RPMI7951 (cell line): ENCODE data around the gene SP7. TPM values are rescaled to one million over a fixed set of nuclear protein-coding genes. Genes with fewer than 3 reads are reported as not detected.
A peak's percentile ranks its signal among the peaks of the same experiment; 100 is the strongest.
"Not testable (repeated sequence)": the region's sequence is repeated elsewhere in the genome, so short reads cannot be mapped to it uniquely, and the experiment has no call there.

Experiments
- DNase-seq: peaks from one replicate; pipeline ENCODE4 v3.0.0-alpha.2; 2012; ENCODE audit warnings: low read depth
- total RNA-seq: library from RNA; depleted of rRNA; stranded (reverse); fragments of >200 nt; shearing (Covaris generic); gene quantifications from 2 replicates; pipeline ENCODE4 v1.2.3, GENCODE V29; 2014

Gene SP7
- total RNA-seq, 1 experiment from 2014 or later, result not detected

DNA sequence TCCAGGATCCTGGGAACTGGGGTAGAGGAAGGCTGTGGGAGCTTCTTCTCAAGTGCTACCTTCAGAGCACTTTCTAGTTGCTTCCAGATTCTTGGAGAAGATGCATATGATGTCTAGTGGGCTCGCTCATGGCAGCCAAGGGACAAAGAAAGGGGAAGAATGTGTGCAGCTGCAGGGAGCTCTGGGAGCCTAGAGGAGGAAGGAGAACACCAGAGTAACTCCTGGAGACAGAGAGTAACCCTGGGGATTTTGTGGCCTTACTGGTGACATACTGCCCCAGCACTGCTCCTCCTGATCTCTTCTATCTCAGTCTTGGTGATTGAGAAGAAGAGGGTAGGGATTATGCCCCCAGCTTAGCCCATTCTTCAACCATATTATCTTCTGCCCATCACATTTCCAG is 10.3 kb upstream of the SP7 start:
- no peak for DNase-seq

DNA sequence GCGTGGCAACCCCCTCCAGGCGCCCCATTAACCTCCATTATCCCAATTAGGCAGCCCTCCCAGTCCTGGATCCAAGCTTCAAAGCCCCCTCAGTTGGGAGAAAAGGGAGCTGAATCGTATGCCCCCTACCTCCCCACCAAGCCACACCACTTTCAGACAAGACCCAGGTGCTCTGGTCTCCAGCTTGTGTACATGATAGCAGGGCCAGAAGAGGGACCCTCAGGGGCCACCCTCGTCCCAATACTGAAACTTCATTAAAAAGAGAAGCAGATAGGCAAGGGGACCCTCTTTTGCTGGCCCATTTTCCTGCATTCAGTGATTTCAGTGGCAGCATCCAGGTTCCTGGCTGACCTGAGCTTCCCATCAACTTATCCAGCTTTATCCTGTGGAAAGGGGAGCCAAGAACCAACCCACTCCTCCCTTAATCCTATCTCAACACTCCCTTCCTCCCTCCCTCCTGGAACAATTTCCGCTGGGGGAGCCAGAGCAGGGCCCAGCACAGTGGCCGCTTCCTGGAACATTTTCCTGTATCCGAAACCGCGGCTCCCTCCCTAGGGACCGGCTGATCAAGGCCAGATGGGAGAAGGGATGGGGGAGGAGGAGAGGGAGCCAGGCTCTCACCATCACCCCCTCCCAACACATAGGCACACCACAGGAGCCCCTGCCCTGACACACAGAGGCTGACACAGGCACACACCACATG is 9.5 kb upstream of the SP7 start:
- peak; percentile 59 for DNase-seq

DNA sequence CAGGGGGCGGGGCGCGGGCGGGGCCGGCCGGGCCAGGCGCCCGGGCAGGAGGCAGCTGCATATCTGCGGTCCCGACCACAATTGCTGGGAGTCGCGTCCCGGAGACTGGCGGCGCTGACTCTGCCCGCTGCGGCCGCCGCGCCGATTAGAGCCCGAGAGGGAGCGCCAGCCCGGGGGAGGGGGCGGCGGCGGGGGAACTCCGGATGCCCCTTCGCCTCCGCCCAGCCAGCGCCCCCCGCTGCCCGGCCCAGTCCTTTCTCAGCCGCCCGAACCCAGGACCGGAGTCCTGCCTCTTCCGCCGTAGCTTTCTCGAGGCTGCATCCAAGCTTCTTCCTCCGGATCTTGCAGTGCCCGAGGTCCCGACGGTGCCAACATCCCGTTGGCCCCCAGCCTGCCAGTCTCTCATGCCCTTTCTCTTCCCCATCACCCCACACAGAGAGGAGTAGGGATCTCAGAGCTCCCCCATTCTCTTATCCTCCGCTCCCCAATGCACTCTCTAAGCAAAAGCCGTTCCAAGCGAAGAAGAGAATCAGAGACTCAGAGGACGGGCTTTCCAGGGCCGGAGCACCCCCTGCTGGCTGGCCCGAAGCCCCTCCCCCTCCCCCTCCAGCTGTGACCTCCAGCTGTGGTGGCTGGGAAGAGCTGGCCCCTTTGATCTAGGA is 8.8 kb upstream of the SP7 start:
- DNase-seq, result peak; percentile 71

DNA sequence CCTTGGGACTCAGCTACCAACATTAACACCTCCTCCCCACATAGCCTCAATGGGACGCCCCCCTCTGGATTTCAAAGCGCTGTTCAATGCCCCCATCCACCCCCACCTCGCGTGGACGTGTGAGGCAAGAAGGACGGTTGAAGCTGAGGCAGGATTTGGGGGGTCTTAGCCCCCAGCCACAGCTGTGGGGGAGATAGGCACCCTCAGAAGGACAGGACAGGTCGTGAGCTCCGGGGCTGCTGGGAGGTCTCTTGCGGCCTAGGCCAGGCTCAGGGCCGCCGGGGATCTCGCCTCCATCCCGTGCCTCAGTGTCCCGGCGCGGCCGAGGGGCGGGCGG is 8.3 kb upstream of the SP7 start:
- no peak for DNase-seq

DNA sequence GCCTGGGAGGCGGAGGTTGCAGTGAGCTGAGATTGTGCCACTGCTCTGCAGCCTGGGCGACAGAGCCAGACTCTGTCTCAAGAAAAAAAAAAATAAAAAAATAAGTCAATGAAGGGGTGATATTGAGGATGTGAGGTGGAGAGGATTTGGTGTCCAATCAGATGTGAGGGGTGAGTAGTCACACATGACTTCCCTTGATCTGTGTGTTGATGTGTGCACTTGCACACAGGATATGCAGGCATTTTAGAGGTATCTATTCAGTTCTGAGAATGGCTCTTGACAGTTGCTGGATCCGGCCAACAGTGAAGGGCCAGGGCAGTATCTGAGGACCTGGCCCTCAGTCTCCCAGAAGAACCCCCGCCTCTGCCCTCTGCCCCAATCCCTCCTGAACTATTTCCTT is 7.8 kb upstream of the SP7 start:
- no peak for DNase-seq

DNA sequence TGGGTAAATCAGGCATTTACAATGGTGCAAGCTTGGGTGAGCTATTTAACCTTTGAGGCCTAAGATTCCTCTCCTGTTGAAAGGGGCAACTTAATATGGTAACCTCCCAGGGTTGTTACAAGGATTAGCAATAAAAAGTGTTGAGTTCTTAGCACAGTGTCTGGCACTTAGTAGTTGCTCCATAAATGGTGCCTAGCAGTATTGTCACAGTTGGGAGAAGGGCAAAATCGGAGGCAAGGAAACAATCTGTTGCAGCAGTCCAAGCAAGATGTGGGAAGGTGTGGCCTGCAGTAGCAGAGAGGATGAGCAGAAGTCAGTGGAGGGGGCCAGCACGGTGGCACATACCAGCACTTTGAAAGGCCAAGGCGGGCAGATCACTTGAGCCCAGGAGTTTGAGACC is 7.3 kb upstream of the SP7 start:
- DNase-seq, result no peak

DNA sequence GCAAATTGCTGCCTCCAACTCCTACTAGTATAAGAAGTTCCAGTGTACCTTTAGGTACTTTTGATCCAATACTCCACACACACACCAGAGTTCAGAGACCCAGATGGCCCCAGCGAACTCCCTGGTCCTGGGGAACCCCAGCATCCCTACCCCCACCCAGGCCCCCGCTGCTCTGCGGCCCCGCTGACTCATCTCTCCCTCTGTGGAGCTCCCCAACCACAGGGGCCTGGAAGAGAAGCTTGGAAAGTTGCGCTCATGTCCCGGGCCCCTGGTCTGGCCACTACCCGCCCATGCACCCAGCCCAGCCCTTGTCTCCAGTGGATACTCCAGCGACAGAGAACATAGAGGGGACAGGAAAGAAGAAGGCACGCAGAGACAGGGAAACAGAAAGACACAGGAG is 4.2 kb upstream of the SP7 start:
- DNase-seq, result peak; percentile 28

DNA sequence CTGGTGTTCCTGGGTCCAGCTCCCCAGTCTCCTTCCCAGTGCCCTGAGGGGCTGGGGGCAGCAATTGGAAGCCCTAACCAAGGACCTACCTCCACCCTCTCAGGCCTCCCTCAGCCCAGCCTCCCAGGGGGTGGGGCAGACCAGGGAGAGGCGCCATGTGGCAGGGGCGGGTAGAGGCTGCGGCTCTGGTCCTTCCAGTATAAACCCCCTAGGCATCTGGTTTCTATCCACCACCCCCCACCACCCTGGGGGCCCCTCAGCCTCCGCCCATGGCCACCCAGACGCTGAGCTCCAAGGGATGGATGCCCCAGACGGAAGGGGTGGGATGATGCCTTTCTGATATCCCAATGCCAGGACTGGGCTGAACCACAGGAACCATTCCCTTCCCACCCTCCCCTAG is 2.8 kb upstream of the SP7 start:
- DNase-seq, result no peak

DNA sequence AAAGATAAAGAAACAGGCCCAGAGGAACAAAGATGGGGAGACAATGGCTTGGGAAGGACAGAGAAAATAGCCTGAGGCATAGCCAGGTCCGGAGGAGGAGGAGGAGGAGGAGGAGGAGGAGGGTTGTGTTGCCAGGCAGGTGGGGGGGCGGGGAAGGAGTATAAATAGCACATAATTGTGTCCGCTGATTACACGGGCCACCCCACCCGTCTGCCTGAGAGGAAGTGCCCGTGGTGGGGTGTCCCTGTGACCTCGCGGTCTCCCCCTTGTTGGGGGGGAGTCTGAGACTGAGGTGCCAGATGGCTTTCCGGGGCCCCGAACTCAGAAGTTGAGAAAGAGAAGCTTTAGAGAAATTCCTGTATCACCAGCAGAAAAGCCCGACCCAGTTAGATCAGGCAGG is 1.9 kb upstream of the SP7 start:
- DNase-seq, result no peak

DNA sequence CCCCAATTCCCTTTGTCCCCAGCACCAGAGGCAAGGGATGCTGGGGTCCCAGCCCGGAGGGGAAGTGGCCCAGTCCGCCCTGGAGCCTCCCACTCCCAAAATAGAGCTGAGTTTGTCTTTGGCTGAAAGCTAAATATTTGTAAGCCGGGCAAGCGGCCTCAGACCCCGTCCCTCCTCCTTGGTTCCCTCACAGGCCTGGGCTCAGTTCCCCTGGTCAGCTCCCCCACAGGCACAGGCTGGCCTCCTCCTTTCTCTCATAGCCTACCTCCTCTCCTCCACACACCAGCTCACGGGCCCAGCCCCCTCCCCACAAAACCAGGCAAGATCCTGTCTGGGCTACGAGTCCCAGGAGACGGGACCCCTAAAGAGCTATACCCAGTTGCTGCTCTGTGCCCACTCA is 1.3 kb downstream of the SP7 start:
- DNase-seq, result no peak

DNA sequence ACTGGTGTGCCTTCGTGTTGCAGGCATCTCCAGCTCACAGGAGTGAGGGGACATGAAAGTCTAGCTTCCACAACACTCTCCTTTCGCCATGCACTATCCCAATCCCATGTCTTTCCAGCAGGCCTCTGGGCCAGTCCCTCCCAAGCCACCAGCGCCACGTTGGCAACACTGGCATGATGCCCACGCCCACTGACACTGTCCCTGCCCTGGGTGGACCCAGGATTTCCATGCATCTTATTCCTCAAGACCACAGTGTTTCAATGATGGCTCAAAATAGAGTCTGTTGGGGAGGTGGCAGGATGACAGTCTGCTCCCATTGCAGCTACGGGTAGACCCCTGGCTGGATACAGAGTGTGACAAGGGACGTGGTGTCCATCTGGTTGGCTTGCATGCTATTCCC is 2.3 kb downstream of the SP7 start:
- DNase-seq, result no peak

DNA sequence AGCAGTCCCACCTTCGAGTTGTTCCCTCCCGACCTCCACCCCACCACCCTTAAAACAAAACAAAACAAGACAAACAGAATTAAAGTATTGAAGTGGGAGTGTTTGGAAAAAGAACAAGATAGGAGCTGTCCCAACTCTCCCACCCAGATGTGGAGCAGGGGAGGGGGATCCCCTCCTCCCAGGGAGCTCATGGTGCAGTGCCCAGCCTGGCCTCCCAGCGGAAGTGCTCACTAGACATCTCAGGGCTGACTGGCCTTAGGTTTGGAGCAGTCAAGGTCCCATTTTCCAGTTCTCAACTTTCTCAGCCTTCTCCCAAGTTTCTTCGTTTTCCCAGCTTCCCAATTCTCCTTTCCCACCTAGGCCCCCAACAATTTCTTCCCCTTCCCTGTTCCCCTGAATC is 2.9 kb downstream of the SP7 start:
- DNase-seq, result no peak

DNA sequence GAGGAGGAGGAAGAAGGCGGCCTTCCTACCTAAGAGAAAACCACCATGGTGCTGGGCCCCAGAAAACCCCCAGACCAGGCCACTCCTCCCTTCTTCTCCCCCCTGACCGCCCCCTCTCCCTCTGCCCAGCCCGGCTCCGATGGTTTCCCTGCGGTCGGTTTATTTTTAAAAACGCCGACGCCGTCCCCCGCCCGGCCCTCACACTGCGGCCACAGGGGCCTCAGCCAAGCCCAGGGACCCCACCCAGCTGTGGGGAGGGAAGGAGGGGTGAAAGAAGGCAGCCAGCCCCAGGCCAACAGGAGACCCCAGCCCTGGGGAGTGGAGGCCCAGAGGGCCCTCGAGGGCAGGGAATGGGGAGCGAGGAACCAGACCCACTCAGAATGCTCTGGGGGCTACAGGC is 3.4 kb downstream of the SP7 start:
- no peak for DNase-seq

DNA sequence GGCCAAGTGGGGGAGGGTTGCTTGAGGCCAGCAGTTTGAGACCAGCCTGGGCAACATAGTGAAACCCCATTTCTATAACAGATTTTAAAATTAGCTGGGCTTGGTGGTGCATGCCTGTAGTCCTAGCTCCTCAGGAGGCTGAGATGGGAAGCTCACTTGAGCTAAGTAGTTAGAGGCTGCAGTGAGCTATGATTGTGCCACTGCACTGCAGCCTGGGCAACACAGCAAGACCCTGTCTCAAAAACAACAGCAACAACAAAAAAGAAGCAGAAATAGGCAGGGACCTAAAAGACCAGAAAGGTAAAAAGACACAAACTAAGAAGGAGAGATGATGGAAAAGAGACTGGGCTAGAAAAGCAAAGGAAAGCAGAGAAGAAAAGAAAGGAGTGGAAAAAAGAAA is 3.8 kb downstream of the SP7 start:
- DNase-seq, result not testable (repeated sequence)

DNA sequence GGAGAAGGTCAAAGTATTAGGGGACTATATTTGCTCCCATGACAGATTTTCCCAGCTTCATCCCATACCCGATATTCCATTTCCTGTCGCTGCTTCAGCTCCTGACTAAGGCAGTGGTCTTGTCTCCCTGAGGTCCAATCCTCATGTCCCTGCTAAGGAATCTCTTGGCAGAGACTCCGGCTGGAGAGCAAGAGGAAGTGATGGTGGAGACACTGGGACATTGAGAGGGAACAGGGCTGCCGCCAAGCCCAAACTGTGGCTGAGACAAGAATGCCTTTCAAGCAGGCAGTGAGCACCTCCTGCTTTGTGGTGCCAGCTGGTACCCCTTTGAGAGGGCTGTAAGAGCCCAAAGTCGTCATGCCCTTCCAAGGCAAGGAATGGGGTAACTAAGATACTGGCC is 5.5 kb downstream of the SP7 start:
- DNase-seq, result no peak

DNA sequence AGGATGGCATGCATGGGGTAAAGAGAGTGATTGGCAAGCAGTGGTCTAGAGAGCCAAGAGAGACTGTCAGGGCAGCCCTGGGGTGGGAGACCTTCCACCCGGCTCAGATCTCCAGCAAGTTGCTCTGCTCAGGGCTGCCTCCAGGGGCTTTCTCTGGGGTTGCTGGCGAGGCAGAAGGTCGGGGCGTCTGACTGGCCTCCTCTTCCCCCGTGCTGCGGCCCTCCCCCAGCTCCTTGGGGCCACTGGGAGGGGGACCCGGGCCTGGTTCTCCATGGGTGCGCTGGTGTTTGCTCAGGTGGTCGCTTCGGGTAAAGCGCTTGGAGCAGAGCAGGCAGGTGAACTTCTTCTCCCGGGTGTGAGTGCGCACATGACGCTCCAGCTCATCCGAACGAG is 8.1 kb downstream of the SP7 start:
- DNase-seq, result no peak

DNA sequence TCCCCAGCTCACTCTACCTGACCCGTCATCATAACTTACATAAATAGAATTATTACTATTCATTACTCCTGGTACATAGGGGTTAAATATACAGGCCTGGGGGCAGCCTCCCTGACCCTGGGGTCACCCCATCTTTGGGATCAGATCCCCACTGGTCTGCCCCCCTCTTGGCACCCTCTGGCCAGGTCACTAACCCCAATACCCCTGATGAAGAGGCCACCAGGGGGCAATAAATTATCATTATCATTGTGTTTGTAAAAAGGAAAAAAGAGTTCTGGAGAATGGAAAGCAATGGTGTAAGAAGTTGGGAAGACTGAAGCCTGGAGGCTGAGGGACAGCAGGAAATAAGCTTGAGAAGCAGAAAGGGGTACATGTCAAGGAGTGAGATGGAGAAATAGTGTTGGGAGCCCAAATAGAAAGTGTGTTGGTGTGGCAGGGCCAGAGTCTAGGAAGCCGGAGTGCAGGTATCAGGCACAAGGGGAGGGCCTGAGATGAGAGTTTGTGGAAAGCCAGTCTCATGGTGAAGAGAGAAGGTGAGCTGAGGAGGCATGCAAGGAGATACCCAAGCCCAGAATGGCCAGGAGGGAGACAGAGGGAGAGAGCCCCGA is 8.6 kb downstream of the SP7 start:
- peak; percentile 25 for DNase-seq

DNA sequence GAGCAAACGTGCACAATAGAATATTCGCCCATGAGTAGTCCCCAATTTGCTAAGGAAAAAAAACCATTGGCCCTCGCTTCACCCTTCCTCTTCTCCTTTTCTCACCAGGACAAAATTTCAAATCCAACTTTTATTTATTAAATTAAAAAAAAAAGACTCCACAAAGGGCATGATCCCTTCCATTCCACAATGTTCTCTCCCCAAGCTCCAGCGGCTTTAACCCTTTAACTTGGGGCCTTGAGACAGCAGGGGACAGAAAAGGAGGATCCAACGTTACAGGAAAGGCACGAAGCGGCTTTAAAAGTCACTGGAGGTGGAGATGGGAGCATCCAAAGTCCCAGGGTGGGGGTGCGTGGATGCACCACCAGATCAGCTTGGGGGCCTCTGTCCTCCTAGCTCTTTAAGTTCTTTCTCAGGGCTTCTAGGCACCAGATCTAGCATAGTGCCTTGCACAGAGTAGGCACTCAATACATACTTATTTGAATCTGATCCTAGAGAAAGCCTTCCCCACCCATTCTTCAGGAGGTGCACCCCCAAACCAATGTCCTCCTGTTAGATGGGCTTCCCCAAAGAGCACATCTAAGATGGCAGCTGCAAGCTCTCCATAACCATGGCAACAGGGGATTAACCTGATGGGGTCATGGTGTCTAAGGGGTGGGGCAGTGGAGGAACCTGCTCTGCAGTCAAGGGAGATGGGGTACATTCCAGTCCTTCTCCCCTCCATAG is 9.5 kb downstream of the SP7 start:
- DNase-seq, result no peak

DNA sequence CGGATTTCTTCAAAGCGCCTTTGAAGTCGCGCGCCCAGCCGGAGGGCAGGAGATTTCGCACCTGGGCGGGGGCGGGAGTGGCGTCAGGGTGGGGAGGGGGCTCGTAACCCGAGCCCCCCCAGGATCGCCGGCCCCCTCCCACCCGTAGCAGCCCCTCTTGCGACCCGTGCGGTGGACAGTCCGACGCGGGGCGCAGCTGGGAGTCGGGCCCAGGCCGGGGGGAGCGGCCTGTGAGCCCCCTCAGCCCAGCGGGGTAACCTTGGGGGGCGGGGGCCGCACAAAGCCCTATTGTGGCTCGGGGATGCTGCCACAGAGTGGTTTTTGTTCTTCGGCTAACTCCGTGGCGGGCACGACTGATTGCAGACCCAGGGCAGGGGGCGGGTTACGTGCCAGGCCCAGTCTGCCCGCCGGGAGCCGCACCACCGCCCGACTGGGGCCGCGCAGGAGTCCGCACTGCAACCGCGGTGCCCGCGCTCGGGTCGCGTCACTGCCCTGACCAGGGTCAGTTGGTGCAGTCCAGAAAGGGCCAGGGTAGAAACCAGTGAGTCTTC is 10.6 kb downstream of the SP7 start:
- no peak for DNase-seq

DNA sequence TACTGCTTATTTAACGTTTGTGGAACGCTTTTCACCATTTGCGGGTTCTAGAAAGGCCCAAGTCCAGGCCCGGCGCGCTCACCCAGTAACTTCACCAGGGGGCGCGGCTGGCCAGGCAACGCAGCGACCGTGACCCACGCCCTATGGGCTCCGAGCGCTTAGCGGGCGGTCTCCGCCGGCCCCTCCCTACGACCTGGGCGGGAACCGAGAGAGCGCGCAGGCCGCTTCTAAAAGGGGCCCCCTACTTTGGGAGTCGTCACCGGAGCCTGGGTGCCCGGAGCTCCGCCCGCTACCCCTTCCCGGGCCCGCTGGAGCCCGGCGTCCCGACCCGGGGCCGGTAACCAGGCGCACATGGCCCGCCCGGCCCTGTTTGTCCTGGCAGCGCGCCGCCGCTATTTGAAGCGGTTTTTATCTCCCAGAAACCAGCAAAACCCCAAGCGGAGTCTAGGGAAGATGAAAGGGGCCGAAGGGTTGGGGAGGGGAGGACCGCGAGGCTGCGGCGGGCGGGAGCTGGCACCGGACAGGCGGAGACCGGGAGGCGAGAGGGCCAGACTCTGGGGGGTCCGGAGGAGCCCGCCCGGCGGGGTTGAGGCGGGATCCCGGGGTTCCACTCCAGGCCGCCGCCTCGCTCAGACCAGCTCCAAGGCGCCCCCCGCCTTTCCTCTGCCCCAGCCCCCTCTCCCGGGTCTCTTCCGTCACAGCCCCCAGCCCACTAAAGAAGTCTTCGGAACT is 11.2 kb downstream of the SP7 start:
- DNase-seq, result peak; percentile 89

DNA sequence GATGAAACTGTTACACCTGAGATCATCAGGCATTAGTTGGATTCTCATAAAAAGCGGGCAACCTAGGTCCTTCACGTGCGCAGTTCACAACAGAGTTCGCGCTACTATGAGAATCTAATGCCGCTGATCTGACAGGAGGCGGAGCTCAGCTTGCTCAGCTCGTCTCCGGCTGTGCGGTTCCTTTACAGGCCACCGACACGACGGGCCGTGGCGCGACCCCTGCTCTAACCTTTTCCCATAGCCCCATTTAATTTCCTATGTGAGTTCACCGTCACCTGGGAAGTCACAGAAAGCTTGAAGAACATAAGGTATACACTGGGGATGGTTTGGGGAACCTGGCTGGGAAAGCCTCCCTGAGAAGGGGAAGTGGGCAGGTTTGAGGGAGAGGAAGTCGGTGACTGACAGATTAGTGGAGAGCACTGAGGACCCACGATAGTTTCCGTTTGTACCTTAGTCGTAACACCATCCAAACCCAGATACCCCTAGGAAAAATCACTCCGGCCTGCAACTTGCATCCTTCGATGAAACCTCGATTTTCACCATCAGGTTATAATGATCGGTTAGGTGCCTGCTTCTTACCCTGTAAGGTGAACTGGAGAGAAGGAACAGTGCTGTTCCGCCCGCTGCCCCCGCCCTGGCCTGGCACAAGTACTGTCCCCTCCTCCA is 11.9 kb downstream of the SP7 start:
- DNase-seq, result no peak
